Astrocyte of the hippocampus (primary cell): ENCODE data around the gene GASK1A.

Experiments used
- DNase-seq: peaks from one replicate; pipeline ENCODE4 v3.0.0; 2011; ENCODE audit warnings: low read depth, low spot score

The GASK1A gene

DNA sequence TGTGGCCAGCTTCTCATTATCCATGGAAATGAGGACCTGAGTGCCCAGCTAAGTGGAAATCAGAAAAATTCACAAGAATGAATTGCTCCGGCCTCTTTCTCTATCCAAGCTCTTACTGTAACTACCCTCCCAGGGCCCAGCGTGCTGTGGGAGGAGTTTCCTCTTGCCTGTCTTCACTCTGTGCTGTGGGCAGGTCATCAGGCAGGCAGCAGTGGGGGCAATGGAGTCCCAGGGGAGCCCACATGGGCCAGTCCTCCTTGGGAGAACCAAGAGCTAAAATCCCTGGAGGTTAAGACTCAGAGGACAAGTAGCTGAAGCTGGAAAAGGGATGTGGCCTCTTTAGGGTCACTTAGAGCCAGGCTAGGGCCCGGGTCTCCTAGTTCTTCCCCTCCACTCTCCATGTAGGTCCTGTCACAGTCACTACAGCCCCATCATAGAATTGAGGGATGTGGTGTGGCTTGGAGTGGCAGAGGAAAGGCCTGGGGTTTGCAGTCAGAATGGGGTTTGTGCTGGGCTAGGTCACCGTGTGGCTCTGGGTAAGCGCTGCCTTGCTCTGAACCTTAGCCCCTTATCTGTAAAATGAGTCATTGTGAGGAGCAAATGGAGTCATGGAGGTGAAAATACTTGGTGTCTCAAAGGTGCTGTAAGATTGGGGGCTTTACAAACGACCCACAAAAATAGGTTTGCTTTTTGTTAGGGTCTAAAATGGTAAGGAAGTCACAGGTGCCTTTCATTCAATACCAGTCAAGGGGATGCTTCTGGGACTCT lies 3.7 kb downstream of the GASK1A start:
- no peak for DNase-seq

DNA sequence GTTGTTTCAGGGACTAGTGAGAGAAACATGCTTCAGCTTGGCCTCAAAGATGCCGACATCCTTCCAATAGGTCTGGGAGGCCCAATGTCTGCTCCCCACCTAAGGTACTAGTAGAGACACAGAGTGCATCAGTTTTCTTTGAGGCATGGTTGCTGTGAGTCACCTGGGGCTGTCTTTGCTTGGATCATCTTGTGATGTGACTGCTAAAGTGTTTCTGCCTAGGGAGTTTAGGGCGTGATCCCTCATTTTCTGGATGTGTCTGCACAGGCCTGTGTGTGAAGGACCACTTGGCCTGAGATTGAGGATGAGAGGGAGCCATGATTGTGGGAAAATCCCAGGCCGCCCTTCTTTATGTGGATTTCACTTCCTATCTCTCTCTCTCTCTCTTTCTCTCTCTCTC lies 4.8 kb downstream of the GASK1A start:
- no peak for DNase-seq

DNA sequence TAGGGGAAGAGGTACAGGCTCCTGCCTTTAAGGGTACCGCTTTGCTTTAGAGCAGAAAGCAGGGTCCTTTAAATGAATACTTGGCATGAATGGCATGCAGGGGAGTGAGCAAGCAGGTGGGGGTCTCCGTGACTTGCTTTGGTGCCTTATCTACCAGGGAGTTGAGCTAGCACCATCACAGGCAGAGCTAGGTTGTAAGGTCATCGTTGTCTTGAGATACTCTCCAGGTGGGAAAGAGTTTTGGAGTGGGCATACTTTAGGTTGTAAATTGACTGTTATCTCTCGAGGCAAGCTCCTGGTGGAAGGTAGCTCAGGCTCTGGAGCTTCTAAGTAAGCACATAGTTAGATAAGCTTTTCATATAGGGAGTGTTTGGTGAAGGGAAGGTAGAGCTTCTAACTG lies 5.6 kb downstream of the GASK1A start:
- no peak for DNase-seq

DNA sequence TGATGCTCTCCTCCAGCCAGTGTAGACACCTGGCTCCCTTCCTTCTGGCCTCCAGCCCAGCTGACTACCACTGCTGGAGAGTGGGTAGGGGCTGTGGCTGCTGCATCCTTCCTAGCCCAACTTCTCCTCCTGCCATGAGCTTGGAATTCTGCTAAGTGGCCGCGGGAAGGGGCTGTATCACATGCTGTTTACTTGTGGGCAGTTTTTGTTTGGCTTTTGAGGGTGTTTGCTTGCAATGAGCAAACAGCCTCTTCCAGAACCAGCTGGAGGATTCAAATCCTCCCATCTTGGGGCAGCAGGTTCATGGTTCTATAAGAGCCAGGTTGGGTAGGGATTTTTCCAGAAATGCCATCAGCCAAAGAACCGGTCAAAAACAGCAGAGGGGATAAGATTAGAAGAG lies 9.0 kb downstream of the GASK1A start:
- DNase-seq = no peak

DNA sequence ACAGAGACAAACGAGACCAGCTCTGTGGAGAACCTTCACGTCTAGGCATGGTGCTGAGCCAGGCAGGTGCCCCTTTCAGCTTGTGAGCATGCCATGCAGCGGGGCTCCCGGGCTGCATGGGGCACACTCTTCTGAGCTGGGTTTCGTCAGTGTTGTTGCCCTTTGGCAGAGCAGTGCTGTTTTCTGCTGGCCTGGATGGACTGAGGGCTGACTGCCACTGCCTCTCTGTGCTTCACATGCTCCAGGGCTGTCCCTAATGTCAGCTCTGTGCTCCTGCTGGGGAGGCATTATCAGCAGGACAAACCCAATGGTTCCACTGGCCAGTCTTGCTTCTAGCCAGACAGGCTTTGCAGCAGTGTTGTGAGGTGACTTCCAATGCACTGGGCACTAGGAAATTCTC lies 9.5 kb downstream of the GASK1A start:
- DNase-seq = no peak

DNA sequence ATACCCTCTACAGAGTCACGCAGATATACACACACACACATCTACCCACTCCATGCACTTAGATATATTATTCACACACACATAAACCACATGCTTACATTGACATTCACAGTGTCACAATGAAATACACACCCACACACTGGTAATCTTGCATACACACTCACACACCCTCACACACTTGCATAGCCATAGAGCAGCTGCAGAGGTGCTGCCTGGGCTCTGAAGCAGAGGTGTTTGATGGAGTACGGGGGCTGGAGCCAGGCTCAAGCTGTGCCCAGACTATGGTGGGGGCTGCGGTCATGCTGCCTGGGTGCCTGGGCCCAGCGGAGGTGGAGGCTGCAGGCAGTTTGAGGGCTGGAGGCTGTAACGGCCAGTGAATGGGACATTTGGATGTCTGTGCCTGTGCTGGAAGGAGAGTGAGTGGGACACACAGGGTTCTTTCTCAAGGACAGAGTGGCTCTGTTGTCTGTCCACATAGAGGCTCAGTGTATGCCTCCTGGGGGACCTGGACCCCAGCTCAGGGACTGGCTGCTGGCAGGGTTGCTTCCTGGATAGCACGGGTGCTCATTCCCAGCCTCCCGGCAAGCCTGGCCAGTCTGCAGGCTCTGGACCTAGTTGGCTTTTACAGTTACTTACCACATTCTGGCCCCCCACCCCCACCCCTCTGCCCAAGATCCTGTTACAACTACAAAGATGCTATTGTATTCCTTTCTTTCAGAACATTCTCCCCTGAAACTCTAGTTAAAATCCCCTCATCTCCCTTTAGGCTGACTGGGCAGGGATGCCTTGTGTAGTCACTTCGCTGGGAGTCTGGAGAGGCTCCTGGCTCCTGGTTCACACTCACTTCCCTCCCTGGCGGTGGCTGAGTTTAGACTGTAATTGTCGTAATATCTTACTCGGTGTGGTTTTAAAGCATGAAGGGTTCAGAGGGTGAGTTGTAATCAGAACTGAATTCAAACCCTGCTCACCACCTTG lies 12.5 kb downstream of the GASK1A start:
- no peak for DNase-seq

DNA sequence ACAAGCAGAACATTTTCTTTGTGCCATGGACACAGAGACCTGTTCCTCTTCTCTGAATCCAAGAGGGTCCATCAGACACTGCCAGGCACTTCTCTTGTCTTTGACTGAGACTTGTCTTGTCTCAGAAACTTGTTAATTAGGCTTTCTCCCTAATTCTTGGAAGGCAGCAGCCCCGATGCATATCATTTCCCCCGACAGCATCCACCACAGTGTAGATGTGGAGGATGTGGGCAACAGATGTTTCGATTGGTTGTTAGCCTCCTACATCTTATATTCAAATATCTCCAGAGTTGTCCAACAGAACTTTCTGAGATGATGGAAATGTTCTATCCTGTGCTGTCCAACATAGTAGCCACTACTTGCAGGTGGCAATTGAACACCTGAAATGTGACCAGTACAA lies 15.5 kb downstream of the GASK1A start:
- no peak for DNase-seq

DNA sequence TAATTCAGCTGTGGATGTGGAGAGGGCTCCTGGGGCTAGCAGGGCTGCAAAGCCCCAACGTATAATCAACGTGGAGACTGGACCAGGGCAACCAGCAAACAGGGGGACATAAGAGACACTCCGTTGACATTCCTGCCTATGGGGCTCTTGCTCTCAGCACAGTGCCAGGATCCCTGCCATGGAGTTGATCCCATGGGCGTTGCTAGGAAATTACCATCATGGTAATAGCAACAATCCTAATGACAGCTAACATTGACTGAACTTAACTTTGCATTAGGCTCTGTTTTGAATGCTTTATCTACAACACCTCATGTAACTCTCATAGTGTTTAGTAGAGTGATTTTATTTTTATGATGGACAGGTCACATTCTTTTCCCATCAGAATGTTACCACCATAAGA lies 16.9 kb downstream of the GASK1A start:
- DNase-seq = no peak

DNA sequence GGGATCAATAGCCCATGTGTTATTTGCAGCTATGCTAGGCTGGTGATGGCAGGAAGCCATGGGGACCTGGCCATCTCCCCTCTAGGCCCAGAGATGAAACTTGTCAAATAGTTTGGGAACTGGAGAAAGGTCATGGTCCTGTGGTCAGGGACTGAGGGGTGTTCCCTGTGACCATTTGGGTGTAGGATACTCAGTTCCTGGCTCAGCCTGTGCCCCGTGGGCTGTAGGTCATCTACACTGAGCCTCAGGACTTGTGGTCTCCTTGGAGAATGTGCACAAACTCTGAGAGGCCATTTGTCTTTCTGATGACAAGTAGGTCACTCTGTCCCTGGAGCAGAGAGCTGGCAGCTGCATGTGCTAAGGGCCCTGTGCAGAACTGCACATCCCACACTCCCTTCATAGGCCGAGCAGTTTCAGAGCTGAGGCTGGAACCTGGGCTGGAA lies 17.5 kb downstream of the GASK1A start:
- DNase-seq = no peak

DNA sequence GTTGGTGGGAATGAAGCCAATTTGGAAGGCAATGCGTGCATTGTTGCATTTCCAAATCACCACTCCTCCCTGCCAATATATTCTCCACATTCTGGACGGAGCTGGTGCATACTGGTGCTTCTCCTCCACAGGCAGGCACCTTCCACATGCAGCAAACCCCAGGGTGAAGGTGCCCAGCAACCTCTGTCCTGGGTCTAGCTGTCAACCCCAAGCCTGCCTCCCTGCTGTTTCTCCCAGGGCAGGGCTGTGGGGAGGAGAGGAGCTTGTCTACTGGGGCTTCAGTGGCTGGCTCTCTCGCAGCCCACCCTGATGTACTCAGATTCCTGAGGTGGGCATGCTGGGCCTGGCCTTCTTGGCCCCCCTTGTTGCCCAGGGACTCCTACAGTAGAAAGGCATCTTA lies 20.1 kb downstream of the GASK1A start:
- no peak for DNase-seq

DNA sequence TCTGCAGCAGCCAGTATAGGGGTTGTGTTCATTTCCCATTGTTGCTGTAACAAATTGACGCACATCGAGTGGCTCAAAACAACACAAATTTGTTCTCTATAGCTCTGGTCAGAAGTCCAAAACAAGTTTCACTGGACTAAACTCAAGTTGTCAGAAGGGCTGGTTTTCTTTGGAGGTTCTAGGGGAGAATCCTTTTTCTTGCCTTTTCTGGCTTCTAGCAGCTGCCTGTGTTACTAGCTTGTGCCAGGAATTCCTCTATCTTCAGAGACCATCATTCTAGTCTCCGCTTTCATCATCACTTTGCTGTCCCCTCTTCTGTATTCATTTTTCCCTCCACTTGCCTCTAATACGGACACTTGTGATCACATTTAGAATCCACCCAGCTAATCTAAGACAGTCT lies 20.5 kb downstream of the GASK1A start:
- no peak for DNase-seq

DNA sequence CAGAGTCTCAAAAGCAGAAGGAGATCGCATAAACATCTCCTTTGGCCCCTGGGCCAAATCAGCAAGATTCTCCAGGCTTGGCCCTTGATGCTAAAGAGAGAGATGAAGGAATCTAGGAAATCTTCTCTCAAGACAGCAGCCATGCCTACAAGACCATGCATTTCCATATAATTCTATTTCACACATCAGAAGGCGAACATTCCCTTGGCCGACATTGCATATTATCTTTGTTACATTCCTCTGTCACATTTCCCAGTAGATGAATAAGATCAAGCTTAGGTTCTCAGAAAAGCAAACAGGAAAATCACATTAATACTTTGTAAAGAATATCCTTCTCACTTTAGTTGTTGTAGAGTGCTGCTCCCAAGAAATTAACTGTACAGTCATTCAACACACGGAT lies 21.3 kb downstream of the GASK1A start:
- DNase-seq = no peak

DNA sequence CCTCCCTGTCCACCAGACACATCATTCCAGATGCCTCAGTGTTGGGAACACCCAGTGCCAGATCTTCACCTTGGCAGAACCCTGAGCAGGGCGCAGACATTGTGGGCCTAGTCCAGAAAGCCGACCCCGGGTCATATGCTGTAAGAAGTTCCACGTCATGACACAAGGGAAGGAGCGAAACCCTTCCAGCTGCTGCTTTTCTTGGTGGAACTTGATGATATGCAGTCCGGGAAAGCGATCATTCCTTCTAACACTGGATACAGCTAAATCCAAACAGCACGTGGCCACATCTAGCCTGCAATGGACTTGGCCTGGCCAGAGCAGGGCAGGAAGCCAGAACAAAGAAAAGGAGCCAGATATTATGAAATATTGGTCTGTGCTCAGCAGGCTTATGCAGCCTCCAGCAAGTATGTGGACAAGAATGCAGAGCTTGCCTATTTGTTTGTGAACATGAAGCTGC lies 22.0 kb downstream of the GASK1A start:
- peak; percentile 61 for DNase-seq

DNA sequence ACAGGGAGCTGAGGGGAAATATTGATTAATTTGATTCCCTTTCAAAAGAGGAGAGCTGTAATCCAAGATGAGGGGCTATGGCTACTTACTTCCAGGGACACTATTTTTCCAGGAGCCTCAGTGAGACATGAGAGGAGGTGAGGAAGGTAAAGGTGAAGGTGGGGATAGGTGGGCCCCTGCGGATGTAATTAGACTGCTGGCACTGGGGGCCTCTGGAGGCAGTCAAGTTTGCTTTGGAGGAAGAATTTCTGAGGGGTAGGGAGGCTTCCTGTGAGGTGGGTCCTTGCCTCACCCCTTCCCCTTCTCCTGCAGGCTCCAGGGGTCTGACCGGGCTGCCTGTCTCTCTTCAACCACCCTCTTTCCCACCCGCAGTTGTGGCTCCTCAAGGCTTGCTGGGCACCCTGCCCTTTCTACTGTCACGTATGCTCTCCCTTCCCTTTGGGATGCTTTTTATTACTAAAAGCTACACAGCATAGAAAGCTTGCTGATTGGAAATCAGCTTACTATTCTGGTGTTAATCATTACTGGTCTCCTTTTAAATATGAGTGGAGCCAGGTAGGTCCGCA lies 22.5 kb downstream of the GASK1A start:
- DNase-seq = no peak

DNA sequence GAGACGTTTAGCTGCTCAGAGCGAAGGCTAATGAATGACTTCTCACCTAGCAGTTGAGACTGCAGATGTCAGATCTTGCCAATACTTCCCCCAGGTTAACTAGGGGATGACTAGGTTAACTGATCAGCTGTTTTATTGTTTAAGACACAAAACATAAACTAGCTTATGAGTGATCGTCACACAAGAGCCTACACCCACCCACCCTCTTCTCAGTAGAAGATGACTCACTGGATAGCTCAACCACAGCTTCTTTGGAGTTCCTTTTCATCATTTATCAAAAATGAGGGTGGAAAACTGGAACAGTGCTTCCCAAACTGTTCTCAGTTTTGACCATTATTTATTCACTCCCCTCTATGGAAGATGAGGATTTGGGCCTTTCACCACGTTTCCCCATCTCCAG lies 25.2 kb downstream of the GASK1A start:
- no peak for DNase-seq

DNA sequence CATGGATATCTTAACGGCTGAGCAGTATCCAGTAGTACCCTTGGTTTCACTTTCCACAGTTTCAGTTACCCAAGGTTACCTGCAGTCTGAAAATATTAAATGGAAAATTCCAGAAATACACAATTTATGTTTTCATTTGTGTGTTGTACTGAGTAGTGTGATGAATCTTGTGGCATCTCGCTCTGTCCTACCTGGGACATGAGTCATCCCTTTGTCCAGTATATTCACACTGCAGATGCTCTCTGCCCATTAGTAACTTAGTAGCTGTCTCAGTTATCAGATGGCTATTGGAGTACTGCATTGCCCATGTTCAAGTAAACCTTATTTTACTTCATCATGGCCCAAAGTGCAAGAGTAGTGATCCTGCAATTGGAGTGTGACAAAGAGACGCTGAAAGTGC lies 26.1 kb downstream of the GASK1A start:
- no peak for DNase-seq

DNA sequence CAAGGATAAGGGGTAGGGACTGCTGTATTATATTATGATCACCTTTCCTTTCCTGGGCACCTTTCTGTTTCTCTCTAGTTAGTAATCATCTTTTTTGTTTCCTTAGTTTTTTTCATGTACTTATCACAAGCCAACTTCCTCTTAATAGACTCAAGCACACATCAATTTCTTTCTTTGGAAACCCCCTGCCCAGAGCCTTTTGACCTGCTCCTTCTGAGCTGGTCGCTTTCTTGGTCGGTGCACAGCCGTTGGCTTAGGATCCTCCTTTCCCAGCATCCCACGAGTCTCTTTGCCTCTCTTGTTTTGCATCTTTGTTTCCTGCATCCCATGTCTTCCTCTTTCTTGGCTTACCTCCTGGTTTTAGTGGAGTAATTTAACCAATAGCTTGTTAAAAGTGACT lies 26.9 kb downstream of the GASK1A start:
- DNase-seq = no peak

DNA sequence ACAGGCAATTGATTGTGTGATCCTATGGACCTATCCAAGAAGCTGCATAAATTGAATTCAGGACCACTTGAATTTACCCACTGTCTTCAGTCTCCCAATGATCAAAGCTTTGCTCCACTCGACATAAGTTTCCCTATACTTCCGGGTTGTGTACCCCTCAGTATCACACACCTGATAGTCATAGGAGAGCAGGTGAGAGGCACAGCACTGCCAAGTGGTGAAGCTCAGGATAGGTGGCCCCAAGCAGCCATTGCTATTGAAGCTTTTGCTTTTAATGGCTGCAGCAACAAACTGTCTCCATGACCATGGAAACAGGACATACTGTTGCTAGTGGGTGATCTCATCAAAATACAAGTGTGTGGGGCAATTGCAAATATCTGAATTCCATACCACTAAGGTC lies 27.7 kb downstream of the GASK1A start:
- no peak for DNase-seq

DNA sequence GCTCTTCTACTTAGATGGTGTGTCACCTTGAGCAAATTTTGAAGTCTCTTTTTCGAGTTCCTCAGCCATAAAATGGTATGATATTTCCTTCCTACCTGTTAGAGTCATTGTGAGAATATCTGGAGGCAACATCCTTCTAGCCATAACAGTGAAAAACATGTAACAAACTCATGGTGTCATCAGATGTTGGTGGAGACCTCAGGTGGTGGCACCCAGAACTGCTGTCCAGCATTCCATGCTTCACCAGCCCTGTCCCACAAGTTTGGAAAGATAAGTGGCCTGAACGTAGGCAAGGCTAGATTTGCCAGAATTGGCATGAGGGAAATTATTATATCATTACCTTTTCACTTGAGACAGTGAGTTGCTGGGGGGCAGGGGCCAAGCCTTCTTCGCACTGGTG lies 30.4 kb downstream of the GASK1A start:
- DNase-seq = no peak

DNA sequence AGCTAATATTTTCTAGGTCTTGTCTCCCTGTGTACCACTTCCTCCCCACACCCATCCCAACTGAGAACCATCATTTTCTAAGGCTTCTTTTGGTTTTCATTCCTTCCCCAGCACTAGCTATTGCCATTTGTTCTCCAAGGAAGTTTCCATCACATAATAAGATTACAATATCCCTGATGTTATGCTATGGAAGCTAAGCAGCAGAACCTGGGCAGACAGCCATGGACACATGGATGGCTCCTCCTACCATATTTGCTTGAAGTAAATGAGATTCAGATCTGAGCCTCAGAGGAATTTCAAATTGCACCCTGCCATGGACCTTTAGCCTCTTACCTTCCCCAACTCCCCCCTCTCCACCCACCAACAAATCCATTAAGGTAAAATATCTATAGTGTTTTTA lies 31.5 kb downstream of the GASK1A start:
- DNase-seq = no peak

DNA sequence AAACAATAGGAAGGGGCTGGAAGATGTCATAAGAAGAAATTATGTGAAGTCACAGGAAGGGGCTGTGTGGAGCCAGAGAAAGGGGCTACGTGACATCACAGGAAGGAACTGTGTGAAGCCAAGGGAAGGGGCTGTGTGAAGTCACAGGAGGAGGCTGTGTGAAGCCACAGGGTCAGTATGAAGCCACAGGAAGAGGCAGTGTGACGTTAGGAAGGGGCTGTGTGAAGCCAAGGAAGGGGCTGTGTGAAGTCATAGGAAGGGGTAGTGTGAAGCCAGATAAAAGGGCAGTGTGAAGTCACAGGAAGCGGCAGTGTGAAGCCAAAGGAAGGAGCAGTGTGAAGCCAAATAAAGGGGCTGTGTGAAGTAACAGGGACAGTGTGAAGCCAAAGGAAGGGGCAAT lies 32.5 kb downstream of the GASK1A start:
- no peak for DNase-seq

DNA sequence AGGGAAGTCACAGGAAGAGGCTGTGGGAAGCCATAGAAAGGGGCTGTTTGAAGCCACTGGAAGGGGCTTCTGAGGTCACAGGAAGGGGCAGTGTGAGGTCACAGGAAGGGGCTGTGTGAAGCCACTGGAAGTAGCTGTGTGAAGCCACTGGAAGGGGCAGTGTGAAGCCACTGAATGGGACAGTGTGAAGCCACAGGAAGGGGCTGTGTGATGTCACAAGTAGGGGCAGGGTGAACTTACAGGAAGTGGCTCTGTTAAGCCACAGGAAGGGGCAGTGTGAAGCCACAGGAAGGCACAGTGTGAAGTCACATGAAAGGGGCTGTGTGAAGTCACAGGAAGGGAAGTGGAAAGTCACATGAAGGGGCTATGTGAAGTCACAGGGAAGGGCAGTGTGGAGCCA lies 33.1 kb downstream of the GASK1A start:
- DNase-seq = no peak
